ENCODE data around the gene CAPRIN1. TPM values are rescaled to one million over a fixed set of nuclear protein-coding genes. Genes with fewer than 3 reads are reported as not detected.
"Not testable (repeated sequence)": the region's sequence is repeated elsewhere in the genome, so short reads cannot be mapped to it uniquely, and the experiment has no call there.

The CAPRIN1 gene
- polyA plus RNA-seq, 1 donor (not counting 4 experiments of a cell fraction or from before 2014, with no cell fraction given), result 207 TPM

GRCh38 chr11:34086554-34087283, 35.2 kb downstream of the CAPRIN1 start:
- TF ChIP-seq EZH2 (IDR thresholded peaks at IDR 0.05; ENCODE audit: low read length) (no peak), CTCF (optimal IDR thresholded peaks at IDR 0.05 in 1 of 3, IDR thresholded peaks at IDR 0.05 in 1 of 3, conservative IDR thresholded peaks at IDR 0.05 in 1 of 3; ENCODE audit: extremely low read depth in 1 of 3, insufficient read depth in 2 of 3, low read length in 3 of 3) (no peak)
- Histone ChIP-seq H4K20me1 (ENCODE audit: control insufficient read depth, extremely low read depth, insufficient read depth, low read length) (no peaks in the 10 kb centered on the region), H3K27me3 (ENCODE audit: control insufficient read depth, extremely low read depth, insufficient read depth, low read length) (no peaks in the 10 kb centered on the region), H3K9me1 (ENCODE audit: control insufficient read depth, extremely low read depth, insufficient read depth, low read length) (no peaks in the 10 kb centered on the region), H3K27ac (ENCODE audit: control insufficient read depth, insufficient read depth, low read length) (no peak overlapping the region), H3K79me2 (ENCODE audit: control insufficient read depth, insufficient read depth, low read length) (peaks cover 21% of the 10 kb centered on the region), H3K9me3 (ENCODE audit: control insufficient read depth, low read depth, low read length) (no peaks in the 10 kb centered on the region), H3K36me3 (ENCODE audit: control insufficient read depth in 2 of 2, extremely low read depth in 1 of 2, insufficient read depth in 2 of 2, low read length in 2 of 2) (peaks cover 27 to 46% of the 10 kb centered on the region in 2 experiments), H3K4me2 (ENCODE audit: control insufficient read depth, extremely low read depth, insufficient read depth, low read depth, low read length) (no peak overlapping the region), H3K9ac (ENCODE audit: control insufficient read depth, extremely low read depth, insufficient read depth, low read length) (no peak overlapping the region), H2AFZ (ENCODE audit: control insufficient read depth, low read length) (no peak overlapping the region), H3K4me1 (ENCODE audit: control insufficient read depth, extremely low read depth, insufficient read depth, low read length) (no peaks in the 10 kb centered on the region), H3K4me3 (ENCODE audit: control insufficient read depth in 2 of 3, extremely low read depth in 1 of 3, insufficient read depth in 2 of 3, low read depth in 1 of 3, low read length in 3 of 3) (no peak overlapping the region)
- dilution Hi-C loops (cut with MboI; ENCODE audit: extremely low pct_ligation_motif_present, low sequenced_read_pairs), result no loop called here
- no peak for FAIRE-seq
- DNase-seq (ENCODE audit: low read depth, low spot score), result no peak

- Histone ChIP-seq H3K36me3 (ENCODE audit: control insufficient read depth in 2 of 2, extremely low read depth in 1 of 2, insufficient read depth in 2 of 2, low read length in 2 of 2) (peaks cover 28 to 39% of the 10 kb centered on the region in 2 experiments), H4K20me1 (ENCODE audit: control insufficient read depth, extremely low read depth, insufficient read depth, low read length) (no peaks in the 10 kb centered on the region), H2AFZ (ENCODE audit: control insufficient read depth, low read length) (no peak overlapping the region)
These were observed 40.3 kb downstream of the CAPRIN1 start for GRCh38 chr11:34091825-34092224.

GRCh38 chr11:34094900-34095299, 43.4 kb downstream of the CAPRIN1 start:
- H3K79me2 ChIP-seq (ENCODE audit: control insufficient read depth, insufficient read depth, low read length); FAIRE-seq; H2AFZ ChIP-seq (ENCODE audit: control insufficient read depth, low read length); H3K9me3 ChIP-seq (ENCODE audit: control insufficient read depth, low read depth, low read length); DNase-seq (ENCODE audit: low read depth, low spot score); H3K4me2 ChIP-seq (ENCODE audit: control insufficient read depth, extremely low read depth, insufficient read depth, low read depth, low read length); dilution Hi-C loops (cut with MboI; ENCODE audit: extremely low pct_ligation_motif_present, low sequenced_read_pairs); H4K20me1 ChIP-seq (ENCODE audit: control insufficient read depth, extremely low read depth, insufficient read depth, low read length); H3K9me1 ChIP-seq (ENCODE audit: control insufficient read depth, extremely low read depth, insufficient read depth, low read length); H3K27ac ChIP-seq (ENCODE audit: control insufficient read depth, insufficient read depth, low read length); H3K4me3 ChIP-seq (ENCODE audit: control insufficient read depth in 2 of 3, extremely low read depth in 1 of 3, insufficient read depth in 2 of 3, low read depth in 1 of 3, low read length in 3 of 3); H3K4me1 ChIP-seq (ENCODE audit: control insufficient read depth, extremely low read depth, insufficient read depth, low read length); H3K9ac ChIP-seq (ENCODE audit: control insufficient read depth, extremely low read depth, insufficient read depth, low read length); H3K27me3 ChIP-seq (ENCODE audit: control insufficient read depth, extremely low read depth, insufficient read depth, low read length): not testable (repeated sequence)
- H3K36me3 ChIP-seq (ENCODE audit: control insufficient read depth in 2 of 2, extremely low read depth in 1 of 2, insufficient read depth in 2 of 2, low read length in 2 of 2), result peaks cover 34 to 41% of the 10 kb centered on the region in 2 experiments

More at GRCh38 chr11:34091825-34092224, 40.3 kb downstream of the CAPRIN1 start:
- Histone ChIP-seq H3K79me2 (ENCODE audit: control insufficient read depth, insufficient read depth, low read length) (peaks cover 7% of the 10 kb centered on the region), H3K4me2 (ENCODE audit: control insufficient read depth, extremely low read depth, insufficient read depth, low read depth, low read length) (no peak overlapping the region), H3K27ac (ENCODE audit: control insufficient read depth, insufficient read depth, low read length) (no peak overlapping the region), H3K4me3 (ENCODE audit: control insufficient read depth in 2 of 3, extremely low read depth in 1 of 3, insufficient read depth in 2 of 3, low read depth in 1 of 3, low read length in 3 of 3) (no peak overlapping the region), H3K9me3 (ENCODE audit: control insufficient read depth, low read depth, low read length) (no peaks in the 10 kb centered on the region), H3K27me3 (ENCODE audit: control insufficient read depth, extremely low read depth, insufficient read depth, low read length) (no peaks in the 10 kb centered on the region), H3K4me1 (ENCODE audit: control insufficient read depth, extremely low read depth, insufficient read depth, low read length) (no peaks in the 10 kb centered on the region), H3K9me1 (ENCODE audit: control insufficient read depth, extremely low read depth, insufficient read depth, low read length) (no peaks in the 10 kb centered on the region), H3K9ac (ENCODE audit: control insufficient read depth, extremely low read depth, insufficient read depth, low read length) (no peak overlapping the region)
- TF ChIP-seq CTCF (optimal IDR thresholded peaks at IDR 0.05 in 1 of 3, IDR thresholded peaks at IDR 0.05 in 1 of 3, conservative IDR thresholded peaks at IDR 0.05 in 1 of 3; ENCODE audit: extremely low read depth in 1 of 3, insufficient read depth in 2 of 3, low read length in 3 of 3), result no peak
- no peak for TF ChIP-seq EZH2 (IDR thresholded peaks at IDR 0.05; ENCODE audit: low read length)
- DNase-seq (ENCODE audit: low read depth, low spot score), result no peak
- no peak for FAIRE-seq
- dilution Hi-C loops (cut with MboI; ENCODE audit: extremely low pct_ligation_motif_present, low sequenced_read_pairs), result no loop called here
